ENCODE results near the gene NTM.

DNA sequence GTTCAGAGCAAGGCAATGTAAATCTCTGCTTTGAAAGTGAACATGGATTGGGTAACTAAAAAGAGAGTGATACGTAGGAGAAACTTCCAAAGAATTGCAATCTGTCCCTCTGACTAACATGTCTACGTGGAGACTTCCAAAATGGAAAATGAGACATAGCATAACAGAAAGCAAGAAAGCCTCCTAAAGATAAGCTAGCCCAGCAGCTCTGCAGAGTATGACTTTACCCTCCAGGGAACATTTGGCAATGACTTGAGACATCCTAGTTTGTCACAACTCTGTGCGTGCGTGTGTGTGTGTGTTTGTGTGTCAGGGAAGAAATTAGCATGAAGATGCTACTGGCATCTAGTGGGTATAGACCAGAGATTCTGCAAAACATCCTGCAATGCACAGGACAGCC is 817.4 kb downstream of the NTM start:
- TF ChIP-seq, protein P1, sequence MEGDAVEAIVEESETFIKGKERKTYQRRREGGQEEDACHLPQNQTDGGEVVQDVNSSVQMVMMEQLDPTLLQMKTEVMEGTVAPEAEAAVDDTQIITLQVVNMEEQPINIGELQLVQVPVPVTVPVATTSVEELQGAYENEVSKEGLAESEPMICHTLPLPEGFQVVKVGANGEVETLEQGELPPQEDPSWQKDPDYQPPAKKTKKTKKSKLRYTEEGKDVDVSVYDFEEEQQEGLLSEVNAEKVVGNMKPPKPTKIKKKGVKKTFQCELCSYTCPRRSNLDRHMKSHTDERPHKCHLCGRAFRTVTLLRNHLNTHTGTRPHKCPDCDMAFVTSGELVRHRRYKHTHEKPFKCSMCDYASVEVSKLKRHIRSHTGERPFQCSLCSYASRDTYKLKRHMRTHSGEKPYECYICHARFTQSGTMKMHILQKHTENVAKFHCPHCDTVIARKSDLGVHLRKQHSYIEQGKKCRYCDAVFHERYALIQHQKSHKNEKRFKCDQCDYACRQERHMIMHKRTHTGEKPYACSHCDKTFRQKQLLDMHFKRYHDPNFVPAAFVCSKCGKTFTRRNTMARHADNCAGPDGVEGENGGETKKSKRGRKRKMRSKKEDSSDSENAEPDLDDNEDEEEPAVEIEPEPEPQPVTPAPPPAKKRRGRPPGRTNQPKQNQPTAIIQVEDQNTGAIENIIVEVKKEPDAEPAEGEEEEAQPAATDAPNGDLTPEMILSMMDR (IDR thresholded peaks at IDR 0.05; ENCODE audit: low read depth, low read length): no peak
- TF ChIP-seq EZH2phosphoT487 (IDR thresholded peaks at IDR 0.05; ENCODE audit: low read depth): no peak

Measured in OCI-LY3 (cell line).